HUES48 (cell line): ENCODE results near the gene AMY2B.
"Not testable (repeated sequence)": the region's sequence is repeated elsewhere in the genome, so short reads cannot be mapped to it uniquely, and the experiment has no call there.

Experiments
- H3K27ac ChIP-seq: one replicate; pipeline ENCODE4 v1.7.0; 2013; ENCODE audit warnings: low read depth, low read length, inconsistent platforms
- H3K27me3 ChIP-seq: 2 replicates; pipeline ENCODE4 v1.6.1; 2013; ENCODE audit warnings: mild to moderate bottlenecking, low read length; ENCODE audit not compliant: control insufficient read depth, insufficient read depth
- H3K36me3 ChIP-seq: 2 replicates; pipeline ENCODE4 v1.6.1; 2013; ENCODE audit warnings: low read length; ENCODE audit not compliant: control insufficient read depth, insufficient read depth
- H3K4me1 ChIP-seq: 2 replicates; pipeline ENCODE4 v1.6.1; 2013; ENCODE audit warnings: mild to moderate bottlenecking, low read length; ENCODE audit not compliant: control insufficient read depth, insufficient read depth
- H3K4me3 ChIP-seq: 2 replicates; pipeline ENCODE4 v1.5.1; 2013; ENCODE audit warnings: mild to moderate bottlenecking, low read depth, low read length
- H3K9ac ChIP-seq: 2 replicates; pipeline ENCODE4 v1.6.1; 2013; ENCODE audit warnings: mild to moderate bottlenecking, low read depth, low read length, moderate library complexity
- H3K9me3 ChIP-seq: 2 replicates; pipeline ENCODE4 v1.6.1; 2013; ENCODE audit warnings: low read length; ENCODE audit not compliant: control insufficient read depth, insufficient read depth

The AMY2B gene

DNA sequence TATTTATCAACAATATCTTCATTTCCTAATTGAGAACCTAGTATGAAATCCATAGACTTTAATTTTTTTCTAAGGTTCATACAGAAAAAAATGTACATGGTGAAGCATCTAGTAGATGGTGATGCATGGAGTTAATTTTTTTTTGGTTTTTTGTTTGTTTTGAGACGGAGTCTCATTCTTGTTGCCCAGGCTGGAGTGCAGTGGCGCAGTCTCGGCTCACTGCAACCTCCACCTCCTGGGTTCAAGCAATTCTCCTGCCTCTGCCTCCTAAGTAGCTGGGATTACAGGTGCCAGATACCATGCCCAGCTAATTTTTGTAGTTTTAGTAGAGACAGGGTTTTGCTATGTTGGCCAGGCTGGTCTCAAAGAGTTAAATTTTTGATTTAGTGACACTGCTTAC, 10.3 kb upstream of the AMY2B start:
- not testable (repeated sequence) for H3K27ac ChIP-seq, H3K9ac ChIP-seq

DNA sequence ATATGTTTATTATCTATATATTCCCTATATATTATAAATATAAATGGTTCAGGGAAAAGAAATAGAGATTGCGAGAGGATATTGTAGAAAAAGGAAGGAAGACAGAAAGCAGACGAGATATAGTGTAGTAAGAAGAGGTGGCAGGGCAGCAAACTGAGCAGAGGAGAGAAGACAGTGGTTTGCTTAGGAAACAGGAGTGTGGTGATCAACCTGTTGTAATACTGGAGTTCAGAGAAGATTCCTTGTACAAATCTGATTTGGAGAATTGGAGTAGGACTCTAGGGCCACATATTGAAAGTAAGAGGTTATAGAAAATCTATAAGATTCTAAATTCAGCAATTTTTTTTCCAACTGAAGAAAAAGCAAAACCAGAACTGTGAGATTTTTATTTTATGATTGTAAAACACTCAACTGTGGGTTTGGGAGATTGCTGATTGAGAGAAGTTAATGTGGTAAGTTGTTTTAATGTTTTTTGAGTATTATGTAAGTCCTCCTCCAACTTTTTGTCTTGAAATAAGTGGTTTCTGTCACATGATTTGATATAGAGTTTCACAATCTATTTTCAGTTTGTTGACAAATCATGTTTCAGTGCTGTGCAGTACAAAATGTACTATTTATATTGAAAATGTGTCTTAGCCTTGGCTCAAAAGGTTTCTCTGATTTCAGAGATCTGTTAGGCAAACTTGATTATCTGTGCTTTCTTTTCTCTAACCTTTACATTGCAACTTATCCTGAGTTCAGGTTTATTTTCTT, 9.6 kb upstream of the AMY2B start:
- Histone ChIP-seq H3K36me3 (no peaks in the 10 kb centered on the region), H3K9me3 (no peaks in the 10 kb centered on the region), H3K4me3 (no peak overlapping the region), H3K27me3 (no peaks in the 10 kb centered on the region), H3K9ac (no peak overlapping the region), H3K27ac (no peak overlapping the region), H3K4me1 (no peaks in the 10 kb centered on the region)

More for the DNA sequence above, 10.3 kb upstream of the AMY2B start:
- not testable (repeated sequence) for H3K4me3 ChIP-seq, H3K9me3 ChIP-seq, H3K27me3 ChIP-seq, H3K4me1 ChIP-seq, H3K36me3 ChIP-seq

DNA sequence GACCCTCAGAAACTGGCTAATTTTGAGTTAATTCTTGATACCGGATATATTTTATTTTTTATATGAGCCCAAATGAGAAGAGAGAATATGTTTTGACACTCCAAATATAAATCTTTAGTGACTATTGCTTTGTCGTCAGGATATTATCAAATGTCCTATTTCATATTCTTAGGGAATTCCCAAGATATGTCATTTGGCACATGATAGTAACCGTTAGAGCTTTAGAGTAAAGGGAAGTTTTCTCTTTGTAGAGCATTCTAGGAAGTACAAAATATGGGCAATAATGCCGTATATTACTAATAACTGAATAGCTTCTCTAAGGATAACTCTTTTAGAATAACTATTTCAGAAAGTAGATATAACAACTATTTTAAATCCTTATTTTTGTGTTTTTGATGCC, 8.3 kb upstream of the AMY2B start:
- Histone ChIP-seq H3K9me3 (no peaks in the 10 kb centered on the region), H3K4me1 (no peaks in the 10 kb centered on the region), H3K27me3 (no peaks in the 10 kb centered on the region), H3K9ac (no peak overlapping the region), H3K36me3 (no peaks in the 10 kb centered on the region), H3K4me3 (no peak overlapping the region), H3K27ac (no peak overlapping the region)

DNA sequence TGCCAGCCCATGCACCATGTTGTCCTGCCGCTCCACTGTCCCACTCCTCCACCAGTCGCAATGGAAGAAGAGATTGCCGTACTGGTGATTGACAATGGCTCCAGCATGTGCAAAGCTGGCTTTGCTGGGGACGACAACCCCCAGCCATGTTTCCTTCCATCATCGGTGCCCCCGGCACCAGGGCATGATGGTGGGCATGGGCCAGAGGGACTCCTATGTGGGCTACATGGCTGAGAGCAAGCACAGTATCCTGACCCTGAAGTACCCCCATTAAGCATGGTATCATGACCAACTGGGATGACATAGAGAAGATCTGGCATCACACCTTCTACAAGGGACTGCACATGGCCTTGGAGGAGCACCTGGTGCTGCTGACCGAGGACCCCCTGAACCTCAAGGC, 1.9 kb upstream of the AMY2B start:
- Histone ChIP-seq H3K9ac (no peak overlapping the region), H3K36me3 (no peaks in the 10 kb centered on the region), H3K27ac (no peak overlapping the region), H3K27me3 (no peaks in the 10 kb centered on the region), H3K4me1 (no peaks in the 10 kb centered on the region), H3K4me3 (no peak overlapping the region), H3K9me3 (no peaks in the 10 kb centered on the region)

DNA sequence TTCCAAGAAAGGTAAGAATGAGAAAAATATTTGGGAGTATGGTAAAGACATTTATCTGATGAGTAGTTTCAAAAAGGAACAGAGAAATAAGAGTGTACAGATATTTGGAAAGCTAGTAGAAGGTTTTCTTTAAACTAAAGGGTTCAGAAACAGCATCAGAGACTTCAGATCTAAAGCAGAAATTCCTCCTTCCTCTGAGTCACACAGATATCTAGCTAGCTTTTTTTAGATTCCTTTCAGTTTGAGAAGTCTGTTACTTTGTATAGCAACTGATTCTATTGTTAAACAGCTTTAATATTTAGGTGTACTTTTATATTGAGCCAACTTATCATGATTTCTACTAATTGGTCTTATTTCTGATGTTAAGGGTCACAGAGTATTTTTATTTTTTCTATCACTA, 4.7 kb downstream of the AMY2B start:
- no peaks in the 10 kb centered on the region for H3K27me3 ChIP-seq
- no peak overlapping the region for H3K4me3 ChIP-seq
- no peaks in the 10 kb centered on the region for H3K36me3 ChIP-seq
- no peaks in the 10 kb centered on the region for H3K4me1 ChIP-seq
- no peak overlapping the region for H3K9ac ChIP-seq
- H3K27ac ChIP-seq = no peak overlapping the region
- no peaks in the 10 kb centered on the region for H3K9me3 ChIP-seq

DNA sequence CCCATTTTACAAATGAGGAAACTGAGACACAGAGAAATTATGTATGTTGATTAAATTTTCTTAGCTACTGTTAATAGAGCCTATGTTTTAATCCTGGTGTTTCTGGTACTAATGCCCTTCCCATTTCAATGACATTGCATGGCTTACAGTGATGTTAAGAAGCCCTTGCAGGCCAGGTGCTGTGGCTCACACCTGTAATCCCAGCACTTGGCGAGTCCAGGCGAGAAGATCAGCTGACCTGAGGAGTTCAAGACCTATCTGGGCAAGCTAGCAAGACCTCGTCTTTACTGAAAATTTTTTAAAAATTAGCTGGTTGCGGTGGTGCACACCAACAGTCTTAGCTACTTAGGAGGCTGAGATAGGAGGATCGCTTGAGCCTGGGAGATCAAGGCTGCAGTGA, 5.4 kb downstream of the AMY2B start:
- H3K9me3 ChIP-seq, H3K27me3 ChIP-seq, H3K4me1 ChIP-seq, H3K4me3 ChIP-seq, H3K27ac ChIP-seq, H3K36me3 ChIP-seq, H3K9ac ChIP-seq: not testable (repeated sequence)

DNA sequence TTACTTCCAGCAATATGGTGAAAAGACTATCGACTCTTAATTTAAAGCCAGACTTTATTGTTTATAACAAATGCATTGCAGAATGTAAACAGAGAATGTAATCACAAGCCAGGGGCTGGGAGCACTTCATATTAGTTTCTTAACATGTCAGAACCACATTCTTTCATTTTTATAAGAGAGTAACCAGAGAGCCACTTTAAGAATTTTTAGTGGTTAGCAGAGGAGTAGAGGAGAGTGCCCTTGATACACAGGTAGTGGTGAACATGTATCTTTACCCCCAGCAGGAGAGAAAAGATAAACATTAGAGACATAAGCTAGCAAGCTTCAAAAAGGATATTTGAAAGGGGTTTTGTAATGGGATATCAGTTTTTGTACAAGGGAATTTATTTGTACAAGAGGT, 11.1 kb downstream of the AMY2B start:
- Histone ChIP-seq H3K4me1 (no peaks in the 10 kb centered on the region), H3K36me3 (no peaks in the 10 kb centered on the region), H3K27me3 (no peaks in the 10 kb centered on the region)

DNA sequence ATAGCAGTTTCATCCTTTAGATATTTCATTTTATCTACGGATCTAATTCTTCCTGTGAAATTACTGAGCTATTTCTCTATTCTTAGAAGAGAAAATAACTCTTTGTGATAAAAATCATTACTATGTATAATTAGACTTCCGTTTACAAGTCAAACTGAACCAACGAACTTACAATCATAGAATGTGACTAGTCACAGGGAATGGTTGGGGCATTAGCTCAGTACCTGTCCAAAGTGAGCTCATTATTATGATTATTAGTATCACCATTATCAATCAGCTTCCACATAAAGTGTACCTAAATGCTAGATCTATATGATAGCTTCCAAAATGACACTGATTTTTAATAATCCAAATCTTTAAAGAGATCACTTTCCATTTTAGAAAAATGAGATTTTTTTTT, 12.5 kb downstream of the AMY2B start:
- Histone ChIP-seq H3K9ac (no peak overlapping the region), H3K36me3 (no peaks in the 10 kb centered on the region), H3K9me3 (peaks cover 18% of the 10 kb centered on the region), H3K27me3 (no peaks in the 10 kb centered on the region), H3K4me3 (no peak overlapping the region), H3K27ac (no peak overlapping the region), H3K4me1 (no peaks in the 10 kb centered on the region)

More for the DNA sequence above, 11.1 kb downstream of the AMY2B start:
- H3K4me3 ChIP-seq = no peak overlapping the region
- peaks cover 5% of the 10 kb centered on the region for H3K9me3 ChIP-seq
- H3K27ac ChIP-seq = no peak overlapping the region
- H3K9ac ChIP-seq = no peak overlapping the region

DNA sequence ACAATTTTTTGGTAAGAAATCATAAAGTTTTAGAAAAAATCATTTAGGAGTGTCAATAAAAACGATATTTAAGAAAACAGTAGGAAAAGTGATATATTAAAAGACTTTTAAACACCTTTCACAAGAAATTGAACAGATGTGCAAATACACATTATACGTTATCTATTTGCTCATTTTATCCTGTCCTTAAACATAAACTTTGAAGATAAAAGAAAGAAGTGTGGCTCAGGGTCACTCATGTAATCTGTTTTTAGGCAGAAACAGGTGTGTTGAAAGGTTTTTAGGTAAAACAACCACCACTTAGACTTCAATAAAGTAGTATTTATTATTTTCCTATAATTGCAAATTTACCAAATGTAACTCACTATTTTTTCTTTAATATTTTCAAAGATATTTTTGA, 13.1 kb downstream of the AMY2B start:
- H3K27me3 ChIP-seq = no peaks in the 10 kb centered on the region

DNA sequence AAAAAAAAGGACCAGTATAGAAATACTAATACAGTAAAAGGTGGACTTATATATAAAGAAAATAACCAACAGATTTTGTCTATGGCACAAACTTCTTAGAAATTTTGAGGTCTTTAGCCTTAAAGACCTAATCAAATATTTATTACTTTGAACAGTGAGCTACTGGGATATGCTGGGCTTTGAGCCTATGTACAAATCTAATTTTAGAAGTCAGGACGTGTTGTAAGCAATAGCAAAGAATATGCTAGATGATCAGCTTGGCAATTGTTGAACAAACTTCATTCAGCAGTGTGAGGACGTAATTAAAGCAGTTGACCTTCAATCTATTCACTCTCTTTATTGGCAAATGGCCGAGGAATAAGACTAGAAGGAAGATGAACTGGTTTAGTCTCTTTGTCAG, 31.4 kb downstream of the AMY2B start:
- H3K27ac ChIP-seq = not testable (repeated sequence)

More for the DNA sequence above, 13.1 kb downstream of the AMY2B start:
- H3K4me1 ChIP-seq = no peaks in the 10 kb centered on the region
- H3K36me3 ChIP-seq = no peaks in the 10 kb centered on the region
- no peak overlapping the region for H3K9ac ChIP-seq
- H3K27ac ChIP-seq = no peak overlapping the region
- H3K4me3 ChIP-seq = no peak overlapping the region
- H3K9me3 ChIP-seq = peaks cover 25% of the 10 kb centered on the region

DNA sequence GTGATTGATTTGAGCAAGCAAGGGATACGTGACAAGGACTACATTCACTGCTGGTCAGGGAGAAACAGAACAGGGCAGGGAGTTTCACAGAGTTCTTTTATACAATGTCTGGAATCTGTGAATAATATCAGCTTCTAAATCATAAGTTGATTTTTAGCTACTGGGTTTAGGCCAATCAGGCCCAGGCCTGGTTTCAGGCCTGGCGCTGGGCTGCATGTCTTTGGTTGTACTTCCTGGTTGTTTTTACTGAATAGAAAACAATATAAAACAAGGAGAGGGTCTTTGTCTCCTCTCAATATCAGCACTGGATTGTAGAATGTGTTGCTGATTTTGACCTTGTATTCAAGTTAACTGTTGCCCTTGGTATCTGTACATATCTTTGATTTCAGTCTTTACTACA, 45.0 kb downstream of the AMY2B start:
- no peak overlapping the region for H3K27ac ChIP-seq
- H3K27me3 ChIP-seq = no peaks in the 10 kb centered on the region
- no peak overlapping the region for H3K4me3 ChIP-seq
- H3K36me3 ChIP-seq = no peaks in the 10 kb centered on the region
- H3K4me1 ChIP-seq = no peaks in the 10 kb centered on the region
- H3K9ac ChIP-seq = no peak overlapping the region
- no peaks in the 10 kb centered on the region; the same call in 1 of the 2 replicates for H3K9me3 ChIP-seq

More for the DNA sequence above, 31.4 kb downstream of the AMY2B start:
- H3K4me1 ChIP-seq, H3K9ac ChIP-seq, H3K27me3 ChIP-seq, H3K9me3 ChIP-seq, H3K4me3 ChIP-seq, H3K36me3 ChIP-seq: not testable (repeated sequence)
